HG03575 (cell line): ENCODE measurements around the gene WASHC2C.
"Not testable (repeated sequence)": the region's sequence is repeated elsewhere in the genome, so short reads cannot be mapped to it uniquely, and the experiment has no call there.

Experiments
- ATAC-seq: cut with Tn5 transposase; IDR thresholded peaks from one replicate; pipeline ENCODE4 v1.9.1; 2021; ENCODE audit not compliant: unreplicated experiment, insufficient number of reproducible peaks, low FRiP score; ENCODE audit errors: extremely low read depth

WASHC2C gene

GRCh38 chr10:45726703-45727420, at the start of gene WASHC2C:
Gene WASHC2C, plus strand, starts transcription at chr10:45727266. Its CDS starts 52 bp downstream, at chr10:45727318.
- ATAC-seq = peak; percentile 62

DNA sequence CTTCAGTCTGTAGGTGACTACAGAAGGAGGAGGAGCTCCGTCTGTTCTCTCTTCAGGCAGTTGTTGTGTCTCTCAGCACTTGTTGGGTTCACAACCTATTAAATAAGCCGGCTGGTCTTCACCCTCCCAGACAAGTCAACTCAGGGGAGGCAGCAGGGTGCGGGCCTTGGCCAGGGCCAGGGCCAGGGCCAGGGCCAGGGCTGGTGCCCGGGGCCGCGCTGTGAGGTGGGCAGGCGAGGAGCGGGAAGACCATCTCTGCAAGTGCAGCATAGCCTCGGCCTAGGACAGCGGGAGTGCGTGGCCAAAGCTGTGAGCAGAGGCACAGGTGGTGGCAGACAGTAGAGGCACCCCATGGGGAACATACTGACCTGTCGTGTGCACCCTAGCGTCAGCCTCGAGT, 48.6 kb upstream of the WASHC2C start:
- ATAC-seq = not testable (repeated sequence)

DNA sequence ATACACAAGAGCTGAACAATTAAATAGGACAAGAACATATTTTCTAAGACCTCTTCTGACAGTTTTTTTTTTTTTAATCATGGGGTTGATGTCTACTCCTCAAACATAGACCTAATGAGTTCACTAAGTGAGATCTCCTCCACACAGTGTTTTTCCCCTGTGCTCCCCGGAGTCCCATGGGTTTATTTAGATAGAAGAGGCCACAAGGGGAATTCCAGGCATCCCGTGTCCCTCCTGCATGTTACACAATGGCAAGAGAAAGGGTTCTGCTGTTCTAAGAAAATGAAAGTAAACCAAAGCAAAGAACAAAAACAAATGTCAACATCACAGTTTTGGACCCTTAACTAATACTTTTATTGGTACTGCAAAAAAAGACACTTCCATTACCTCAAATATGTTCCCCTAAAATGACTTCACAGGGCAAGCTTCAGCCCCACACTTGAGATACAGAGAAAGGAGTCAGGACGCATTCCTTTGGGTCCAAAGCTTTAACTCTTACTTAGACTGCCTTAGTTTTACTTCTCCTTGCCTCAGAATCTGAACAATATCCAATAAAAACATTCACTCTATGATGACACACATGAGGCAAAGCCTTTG, 16.8 kb upstream of the WASHC2C start:
- peak; percentile 62 for ATAC-seq

- not testable (repeated sequence) for ATAC-seq
Observed at GRCh38 chr10:45711223-45711622, 15.8 kb upstream of the WASHC2C start.

- ATAC-seq = not testable (repeated sequence)
Observed at GRCh38 chr10:45717053-45717452, 10.0 kb upstream of the WASHC2C start.

GRCh38 chr10:45717642-45718041, 9.4 kb upstream of the WASHC2C start:
- not testable (repeated sequence) for ATAC-seq

DNA sequence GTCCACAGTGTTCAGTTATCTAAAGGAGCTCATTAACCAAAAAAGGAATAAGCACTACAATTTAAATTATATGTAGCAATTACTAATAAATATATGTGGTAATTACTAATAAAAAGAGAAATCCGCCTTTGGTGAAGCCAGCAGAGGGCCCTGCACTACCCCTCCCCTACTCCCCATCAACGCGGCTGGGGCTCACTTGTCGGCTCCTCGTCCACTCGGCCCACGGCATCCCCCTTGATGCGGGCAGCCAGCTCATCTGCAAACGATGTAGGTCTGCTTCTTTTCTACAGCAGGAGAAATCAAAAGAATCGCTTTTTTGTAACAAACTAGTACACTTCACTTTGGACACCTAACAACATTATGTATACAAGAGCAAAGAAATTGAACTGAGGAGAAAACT, 5.6 kb upstream of the WASHC2C start:
- ATAC-seq = not testable (repeated sequence)

DNA sequence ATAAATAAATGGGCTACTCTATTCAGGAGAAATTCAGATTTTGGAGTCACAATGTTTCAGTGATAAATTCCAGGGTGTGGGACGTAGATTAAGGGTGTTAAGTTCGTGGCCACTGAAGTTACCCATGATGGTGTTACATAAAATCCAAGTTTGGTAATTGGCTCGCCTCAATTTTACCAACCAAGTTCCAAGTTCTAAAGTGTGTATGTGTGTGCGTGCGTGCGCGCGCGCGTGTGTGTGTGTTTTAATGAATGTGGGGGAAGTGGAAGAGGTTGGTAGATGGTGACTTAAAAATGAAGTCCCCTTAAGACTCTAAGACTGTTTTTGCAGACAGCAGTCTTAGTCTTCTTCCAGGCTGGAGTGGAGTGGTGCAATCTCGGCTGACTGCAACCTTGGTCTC, 3.2 kb upstream of the WASHC2C start:
- ATAC-seq = not testable (repeated sequence)

- peak; percentile 11 for ATAC-seq
Observed at GRCh38 chr10:45727421-45727965, 427 bp downstream of the WASHC2C start.

DNA sequence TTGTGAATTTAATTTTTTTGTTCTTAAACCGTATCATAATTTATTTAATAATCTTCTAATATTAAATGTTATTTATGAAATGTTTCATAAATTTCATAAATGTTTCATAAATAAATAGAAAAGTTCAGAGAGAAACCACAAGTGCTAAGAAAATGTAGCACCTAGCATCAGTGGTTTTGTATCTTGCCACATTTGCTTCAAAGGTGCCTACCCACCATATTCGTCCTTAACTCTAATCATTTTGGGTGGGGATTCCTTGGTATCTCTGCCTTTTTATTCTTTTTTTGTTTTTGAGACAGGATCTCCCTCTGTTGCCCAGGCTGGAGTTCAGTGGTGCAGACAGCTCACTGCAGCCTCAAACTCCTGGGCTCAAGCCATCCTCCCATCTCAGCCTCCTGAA, 7.4 kb downstream of the WASHC2C start:
- ATAC-seq = not testable (repeated sequence)

DNA sequence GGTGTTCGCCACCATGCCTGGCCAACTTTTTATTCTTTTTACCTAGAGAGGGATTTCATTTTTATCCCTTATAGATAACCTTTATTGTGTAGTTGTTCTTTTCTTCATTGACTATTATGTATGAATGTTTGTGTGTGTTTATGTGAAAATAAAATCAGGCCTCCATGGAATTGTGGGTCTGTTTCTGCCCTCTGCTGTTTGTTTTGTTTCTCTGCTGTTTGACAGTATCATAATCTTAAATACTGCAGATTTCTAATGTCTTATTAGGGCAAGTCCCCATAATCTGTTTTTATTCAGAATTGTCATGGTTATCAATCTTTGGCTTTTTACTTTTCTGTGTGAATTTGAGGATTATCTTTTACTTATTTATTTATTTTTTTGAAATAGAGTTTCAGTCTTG, 7.8 kb downstream of the WASHC2C start:
- not testable (repeated sequence) for ATAC-seq

GRCh38 chr10:45741559-45741958, 14.5 kb downstream of the WASHC2C start:
- not testable (repeated sequence) for ATAC-seq

DNA sequence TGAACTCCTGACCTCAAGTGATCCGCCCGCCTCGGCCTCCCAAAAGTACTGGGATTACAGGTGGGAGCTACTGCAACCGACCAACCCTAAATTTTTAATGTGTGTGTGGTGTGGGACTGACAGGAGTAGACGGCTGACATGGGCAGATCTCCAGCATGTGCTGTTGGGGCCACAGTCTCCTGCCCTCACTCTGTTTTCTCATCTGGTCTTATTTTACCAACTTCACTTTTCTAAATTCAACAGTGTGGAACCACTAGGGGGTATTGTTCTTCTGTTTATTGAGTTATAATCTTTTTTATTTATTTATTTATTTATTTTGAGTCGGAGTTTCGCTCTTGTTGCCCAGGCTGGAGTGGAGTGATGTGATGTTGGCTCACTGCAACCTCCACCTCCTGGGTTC, 14.9 kb downstream of the WASHC2C start:
- ATAC-seq = not testable (repeated sequence)

GRCh38 chr10:45751141-45751540, 24.1 kb downstream of the WASHC2C start:
- not testable (repeated sequence) for ATAC-seq

- ATAC-seq = not testable (repeated sequence)
Observed at GRCh38 chr10:45752210-45752609, 25.1 kb downstream of the WASHC2C start.

DNA sequence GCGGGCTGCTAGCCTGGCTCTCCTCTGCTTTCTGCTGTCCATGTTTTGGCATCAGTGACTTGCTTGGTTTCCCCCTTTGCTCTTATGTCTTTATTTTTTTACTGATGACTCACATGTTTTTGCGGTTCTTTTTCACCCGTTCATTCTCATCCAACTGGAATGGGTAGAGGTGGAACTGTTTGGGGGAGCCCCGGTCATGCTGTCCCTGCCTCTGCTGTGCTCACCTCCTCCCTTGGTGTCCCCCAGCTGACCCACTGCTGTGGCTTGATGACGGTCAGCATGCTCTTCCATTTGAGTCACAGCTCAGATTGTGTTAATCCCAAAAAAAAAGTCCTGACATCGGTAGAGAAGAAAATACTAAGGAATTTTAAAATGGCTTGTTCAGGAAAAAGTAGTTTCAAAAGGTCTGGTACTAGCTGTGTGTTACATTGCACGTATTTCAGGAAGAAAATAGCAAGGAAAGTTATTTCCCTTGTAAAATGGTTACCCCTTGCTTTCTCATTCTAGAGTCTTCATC, 27.0 kb downstream of the WASHC2C start:
- not testable (repeated sequence) for ATAC-seq

GRCh38 chr10:45755083-45755482, 28.0 kb downstream of the WASHC2C start:
- not testable (repeated sequence) for ATAC-seq

- not testable (repeated sequence) for ATAC-seq
Observed at GRCh38 chr10:45756065-45756464, 29.0 kb downstream of the WASHC2C start.

DNA sequence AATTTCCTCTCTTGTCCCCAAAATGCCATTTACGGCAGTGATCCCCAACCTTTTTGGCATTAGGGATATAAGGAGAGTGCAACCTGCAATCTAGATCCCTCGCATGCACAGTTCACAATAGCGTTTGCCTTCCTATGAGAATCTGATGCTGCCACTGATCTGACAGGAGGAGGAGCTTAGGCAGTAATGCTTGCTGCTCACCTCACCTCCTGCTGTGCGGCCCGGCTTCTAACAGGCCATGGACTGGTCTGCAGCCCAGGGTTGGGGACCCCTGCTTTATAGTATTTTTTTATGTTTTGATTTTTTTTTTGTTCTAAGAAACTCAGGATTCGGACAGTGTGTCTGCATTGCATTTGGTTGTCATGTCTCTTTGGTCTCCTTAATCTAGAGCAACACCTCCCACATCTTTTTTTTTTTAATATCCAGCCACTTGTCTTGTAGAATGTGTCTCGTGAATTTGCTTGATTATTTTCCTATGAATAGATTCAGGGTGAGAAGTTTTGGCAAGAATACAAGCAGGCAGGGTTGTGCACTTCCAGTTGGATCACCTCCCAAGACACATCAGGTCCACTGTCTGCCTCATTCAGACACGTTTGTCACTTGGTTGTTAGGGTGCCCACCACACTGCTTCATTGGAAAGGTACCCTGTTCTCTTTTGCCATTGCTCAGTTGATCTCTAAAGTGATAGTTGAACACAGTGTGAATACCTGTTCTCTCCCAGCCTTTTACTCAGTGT, 30.8 kb downstream of the WASHC2C start:
- ATAC-seq = not testable (repeated sequence)
